Cardiac septum (tissue), 1 donor: Measurements from ENCODE around the gene ASCC3. TPM values are rescaled to one million over a fixed set of nuclear protein-coding genes. Genes with fewer than 3 reads are reported as not detected.

Source experiments
- DNase-seq: peaks from one replicate; pipeline ENCODE4 v3.0.0-alpha.2; 2020; ENCODE audit warnings: low spot score
- intact Hi-C: fragments of 100-400 bp; cut with DNase I; formaldehyde crosslinking; loops from one replicate; pipeline ENCODE4 v1.14.0; 2022
- total RNA-seq: library from RNA; stranded (reverse); fragmentation: NEBNext Ultra II Directional; extraction: Animal tissue kit (Norgen Biotek cat#: 25700); gene quantifications from one replicate; pipeline ENCODE4 v1.2.1, GENCODE V29; 2021
- donor health status: DM: no; HTN: no; CAD: no.

The ASCC3 gene
- total RNA-seq, 1 donor from 2014 or later: 24.4 TPM

- DNase-seq: no peak
- intact Hi-C loops: no loop called here
Observed at GRCh38 chr6:100549406-100550167, 331.5 kb downstream of the ASCC3 start.

GRCh38 chr6:100538086-100538485, 343.0 kb downstream of the ASCC3 start:
- no peak for DNase-seq
- intact Hi-C loops: no loop called here

- intact Hi-C loops: no loop called here
- DNase-seq: no peak
Observed at GRCh38 chr6:100518588-100518987, 362.5 kb downstream of the ASCC3 start.

- DNase-seq: no peak
- intact Hi-C loops: no loop called here
Observed at GRCh38 chr6:100517633-100518032, 363.5 kb downstream of the ASCC3 start.

- no peak for DNase-seq
Observed at GRCh38 chr6:100517106-100517505, 364.0 kb downstream of the ASCC3 start.

GRCh38 chr6:100514660-100515059, 366.5 kb downstream of the ASCC3 start:
- intact Hi-C loops: no loop called here
- no peak for DNase-seq

More at GRCh38 chr6:100517106-100517505, 364.0 kb downstream of the ASCC3 start:
- intact Hi-C loops: no loop called here

GRCh38 chr6:100512203-100512862, 368.8 kb downstream of the ASCC3 start:
- DNase-seq: no peak
- intact Hi-C loops: no loop called here

GRCh38 chr6:100509101-100509500, 372.0 kb downstream of the ASCC3 start:
- intact Hi-C loops: no loop called here
- DNase-seq: no peak

- DNase-seq: no peak
- intact Hi-C loops: no loop called here
Observed at GRCh38 chr6:100506651-100507050, 374.5 kb downstream of the ASCC3 start.

- DNase-seq: no peak
- intact Hi-C loops: no loop called here
Observed at GRCh38 chr6:100504786-100505737, 376.1 kb downstream of the ASCC3 start.

- DNase-seq: no peak
- intact Hi-C loops: no loop called here
Observed at GRCh38 chr6:100503043-100503705, 378.0 kb downstream of the ASCC3 start.

GRCh38 chr6:100493206-100493888, 387.8 kb downstream of the ASCC3 start:
- DNase-seq: no peak
- intact Hi-C loops: no loop called here

GRCh38 chr6:100491952-100492670, 389.0 kb downstream of the ASCC3 start:
- DNase-seq: no peak
- intact Hi-C loops: no loop called here

GRCh38 chr6:100490065-100490464, 391.1 kb downstream of the ASCC3 start:
- no peak for DNase-seq
- intact Hi-C loops: no loop called here

GRCh38 chr6:100488244-100488643, 392.9 kb downstream of the ASCC3 start:
- no peak for DNase-seq
- intact Hi-C loops: no loop called here

GRCh38 chr6:100487638-100488037, 393.5 kb downstream of the ASCC3 start:
- DNase-seq: no peak
- intact Hi-C loops: no loop called here

- no peak for DNase-seq
- intact Hi-C loops: no loop called here
Observed at GRCh38 chr6:100485268-100485667, 395.9 kb downstream of the ASCC3 start.

GRCh38 chr6:100484474-100484873, 396.7 kb downstream of the ASCC3 start:
- intact Hi-C loops: loop anchor here (5.0 kb wide), 1 partner anchor 372 kb away; no protein-coding TSS in a partner anchor

More at GRCh38 chr6:100484474-100484873, 396.7 kb downstream of the ASCC3 start:
- DNase-seq: no peak
